GM21825 (cell line): Measurements from ENCODE around the gene RNF32.
"Not testable (repeated sequence)": the region's sequence is repeated elsewhere in the genome, so short reads cannot be mapped to it uniquely, and the experiment has no call there.

Experiments
- ATAC-seq: cut with Tn5 transposase; IDR thresholded peaks from one replicate; pipeline ENCODE4 v1.9.1; 2021; ENCODE audit warnings: mild to moderate bottlenecking, moderate library complexity; ENCODE audit not compliant: unreplicated experiment

The RNF32 gene

GRCh38 chr7:156639426-156640256 is 933 bp upstream of the RNF32 start:
- no peak for ATAC-seq

- ATAC-seq = peak; percentile 54
Measured at GRCh38 chr7:156640949-156641485, 443 bp downstream of the RNF32 start.

GRCh38 chr7:156642306-156643045 is 1.9 kb downstream of the RNF32 start:
- ATAC-seq = no peak

- not testable (repeated sequence) for ATAC-seq
Measured at GRCh38 chr7:156647330-156647729, 6.8 kb downstream of the RNF32 start.

GRCh38 chr7:156650042-156650441 is 9.5 kb downstream of the RNF32 start:
- no peak for ATAC-seq

GRCh38 chr7:156651474-156651873 is 10.9 kb downstream of the RNF32 start:
- no peak for ATAC-seq

GRCh38 chr7:156652886-156653568 is 12.5 kb downstream of the RNF32 start:
- no peak for ATAC-seq

- no peak for ATAC-seq
Measured at GRCh38 chr7:156654511-156655234, 14.1 kb downstream of the RNF32 start.

- ATAC-seq = no peak
Measured at GRCh38 chr7:156655251-156655650, 14.7 kb downstream of the RNF32 start.

- ATAC-seq = no peak
Measured at GRCh38 chr7:156655983-156656382, 15.4 kb downstream of the RNF32 start.

- peak; percentile 51 for ATAC-seq
Measured at GRCh38 chr7:156656598-156656997, 16.0 kb downstream of the RNF32 start.

GRCh38 chr7:156657681-156658080 is 17.1 kb downstream of the RNF32 start:
- no peak for ATAC-seq

- no peak for ATAC-seq
Measured at GRCh38 chr7:156659203-156659602, 18.6 kb downstream of the RNF32 start.

GRCh38 chr7:156659961-156660360 is 19.4 kb downstream of the RNF32 start:
- ATAC-seq = no peak

- no peak for ATAC-seq
Measured at GRCh38 chr7:156661637-156662036, 21.1 kb downstream of the RNF32 start.

- no peak for ATAC-seq
Measured at GRCh38 chr7:156662277-156662676, 21.7 kb downstream of the RNF32 start.

GRCh38 chr7:156665101-156665500 is 24.5 kb downstream of the RNF32 start:
- ATAC-seq = no peak

GRCh38 chr7:156666368-156667109 is 26.0 kb downstream of the RNF32 start:
- no peak for ATAC-seq

GRCh38 chr7:156667110-156667426 is 26.5 kb downstream of the RNF32 start:
- no peak for ATAC-seq

GRCh38 chr7:156668130-156668741 is 27.7 kb downstream of the RNF32 start:
- no peak for ATAC-seq
